Measurements from ENCODE around the gene SPSB4.

SPSB4 gene

DNA sequence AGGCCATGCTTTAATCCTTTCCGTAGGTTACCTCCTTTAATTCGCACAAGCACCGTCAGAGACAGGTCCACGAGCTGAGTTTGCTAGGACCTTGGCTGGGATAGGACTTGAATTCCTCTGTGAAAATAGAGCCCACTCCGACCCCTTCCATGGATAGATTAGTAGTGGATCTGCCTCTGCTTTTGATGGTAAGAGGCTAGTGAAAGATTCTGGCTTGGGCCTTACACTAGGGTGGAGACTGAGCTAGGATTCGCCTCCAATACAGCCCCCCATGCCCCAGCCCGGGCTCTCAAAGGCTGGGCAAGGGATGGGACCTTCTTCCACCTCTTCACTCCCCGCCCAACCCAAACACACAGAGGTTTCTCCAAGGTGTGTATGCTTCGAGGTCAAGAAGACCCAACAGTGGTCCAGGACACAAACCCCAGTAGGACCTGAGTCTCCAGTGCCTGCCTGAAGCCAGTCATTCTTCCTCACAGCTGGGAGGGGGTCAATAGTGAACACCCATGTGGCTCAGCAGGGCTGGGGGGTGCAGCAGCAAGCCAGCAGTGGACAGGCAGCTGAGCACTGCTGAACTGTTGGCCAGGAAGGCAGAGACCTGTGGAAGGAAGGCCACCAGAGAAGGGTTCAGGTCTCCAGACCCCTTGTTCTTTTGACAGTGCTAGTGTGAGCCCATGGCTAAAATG, 75.7 kb downstream of the SPSB4 start:
- Histone ChIP-seq H3K9ac (no peak overlapping the region), H3K4me3 (IDR thresholded peaks at IDR 0.05; ENCODE audit: insufficient read depth, low read depth, low read length) (no peak overlapping the region), H3K4me1 (ENCODE audit: low read depth, poor library complexity, severe bottlenecking) (no peaks in the 10 kb centered on the region), H2AFZ (ENCODE audit: low read depth) (no peak overlapping the region), H3K36me3 (ENCODE audit: insufficient read depth) (no peaks in the 10 kb centered on the region), H4K20me1 (ENCODE audit: insufficient read depth) (no peaks in the 10 kb centered on the region), H3K79me2 (ENCODE audit: insufficient read depth, low read depth) (no peaks in the 10 kb centered on the region), H3K27me3 (ENCODE audit: insufficient read depth, low read depth) (no peaks in the 10 kb centered on the region), H3K4me2 (no peak overlapping the region), H3K27ac (no peak overlapping the region)
- TF ChIP-seq, protein P1, sequence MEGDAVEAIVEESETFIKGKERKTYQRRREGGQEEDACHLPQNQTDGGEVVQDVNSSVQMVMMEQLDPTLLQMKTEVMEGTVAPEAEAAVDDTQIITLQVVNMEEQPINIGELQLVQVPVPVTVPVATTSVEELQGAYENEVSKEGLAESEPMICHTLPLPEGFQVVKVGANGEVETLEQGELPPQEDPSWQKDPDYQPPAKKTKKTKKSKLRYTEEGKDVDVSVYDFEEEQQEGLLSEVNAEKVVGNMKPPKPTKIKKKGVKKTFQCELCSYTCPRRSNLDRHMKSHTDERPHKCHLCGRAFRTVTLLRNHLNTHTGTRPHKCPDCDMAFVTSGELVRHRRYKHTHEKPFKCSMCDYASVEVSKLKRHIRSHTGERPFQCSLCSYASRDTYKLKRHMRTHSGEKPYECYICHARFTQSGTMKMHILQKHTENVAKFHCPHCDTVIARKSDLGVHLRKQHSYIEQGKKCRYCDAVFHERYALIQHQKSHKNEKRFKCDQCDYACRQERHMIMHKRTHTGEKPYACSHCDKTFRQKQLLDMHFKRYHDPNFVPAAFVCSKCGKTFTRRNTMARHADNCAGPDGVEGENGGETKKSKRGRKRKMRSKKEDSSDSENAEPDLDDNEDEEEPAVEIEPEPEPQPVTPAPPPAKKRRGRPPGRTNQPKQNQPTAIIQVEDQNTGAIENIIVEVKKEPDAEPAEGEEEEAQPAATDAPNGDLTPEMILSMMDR (conservative IDR thresholded peaks at IDR 0.05; ENCODE audit: low read depth, low read length), result no peak

DNA sequence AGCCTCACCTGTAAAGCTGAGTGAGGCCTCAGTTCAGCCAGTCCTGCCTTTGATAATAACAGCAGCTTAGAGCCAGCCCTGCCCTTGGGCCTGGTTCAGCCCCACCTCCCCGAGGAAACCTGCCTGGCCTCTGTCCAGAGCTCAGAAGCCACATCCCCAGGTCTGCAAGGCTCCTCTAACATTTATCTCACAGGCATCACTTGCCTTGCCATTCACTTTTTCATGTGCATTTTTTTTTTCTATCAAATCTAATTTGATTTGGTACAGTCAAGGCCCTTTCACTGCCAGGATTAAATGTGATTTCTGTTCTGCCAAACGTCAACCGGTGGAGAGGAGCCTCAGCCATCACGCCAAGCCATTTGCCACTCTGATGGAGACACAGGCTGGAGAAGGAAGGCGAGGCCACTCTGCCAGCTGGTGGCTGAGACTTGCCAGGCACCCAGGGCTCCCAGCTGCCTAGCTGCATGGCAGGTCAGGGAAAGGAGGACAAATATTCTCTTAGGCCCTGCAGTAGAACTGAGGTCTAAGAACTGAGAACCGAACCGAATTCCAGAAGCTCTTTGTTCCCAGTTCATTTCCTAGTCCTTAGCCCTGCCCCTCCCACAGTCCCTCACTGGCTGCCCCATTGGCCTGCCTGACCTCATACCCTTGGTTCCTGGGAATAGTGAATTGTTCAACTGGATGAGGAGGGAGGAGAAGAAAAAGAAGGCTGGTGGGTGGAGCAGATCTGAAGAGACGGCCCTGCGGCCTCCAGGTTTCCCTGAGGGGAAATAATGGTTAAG, 76.4 kb downstream of the SPSB4 start:
- no peaks in the 10 kb centered on the region for H4K20me1 ChIP-seq (ENCODE audit: insufficient read depth)
- H3K79me2 ChIP-seq (ENCODE audit: insufficient read depth, low read depth), result no peaks in the 10 kb centered on the region
- no peak overlapping the region for H3K4me2 ChIP-seq
- no peaks in the 10 kb centered on the region for H3K27me3 ChIP-seq (ENCODE audit: insufficient read depth, low read depth)
- H3K4me3 ChIP-seq (IDR thresholded peaks at IDR 0.05; ENCODE audit: insufficient read depth, low read depth, low read length), result no peak overlapping the region
- H3K4me1 ChIP-seq (ENCODE audit: low read depth, poor library complexity, severe bottlenecking), result no peaks in the 10 kb centered on the region
- no peak overlapping the region for H3K27ac ChIP-seq
- no peak overlapping the region for H2AFZ ChIP-seq (ENCODE audit: low read depth)
- H3K36me3 ChIP-seq (ENCODE audit: insufficient read depth), result no peaks in the 10 kb centered on the region
- H3K9ac ChIP-seq, result no peak overlapping the region
- TF ChIP-seq, protein P1 (conservative IDR thresholded peaks at IDR 0.05; ENCODE audit: low read depth, low read length), result no peak

DNA sequence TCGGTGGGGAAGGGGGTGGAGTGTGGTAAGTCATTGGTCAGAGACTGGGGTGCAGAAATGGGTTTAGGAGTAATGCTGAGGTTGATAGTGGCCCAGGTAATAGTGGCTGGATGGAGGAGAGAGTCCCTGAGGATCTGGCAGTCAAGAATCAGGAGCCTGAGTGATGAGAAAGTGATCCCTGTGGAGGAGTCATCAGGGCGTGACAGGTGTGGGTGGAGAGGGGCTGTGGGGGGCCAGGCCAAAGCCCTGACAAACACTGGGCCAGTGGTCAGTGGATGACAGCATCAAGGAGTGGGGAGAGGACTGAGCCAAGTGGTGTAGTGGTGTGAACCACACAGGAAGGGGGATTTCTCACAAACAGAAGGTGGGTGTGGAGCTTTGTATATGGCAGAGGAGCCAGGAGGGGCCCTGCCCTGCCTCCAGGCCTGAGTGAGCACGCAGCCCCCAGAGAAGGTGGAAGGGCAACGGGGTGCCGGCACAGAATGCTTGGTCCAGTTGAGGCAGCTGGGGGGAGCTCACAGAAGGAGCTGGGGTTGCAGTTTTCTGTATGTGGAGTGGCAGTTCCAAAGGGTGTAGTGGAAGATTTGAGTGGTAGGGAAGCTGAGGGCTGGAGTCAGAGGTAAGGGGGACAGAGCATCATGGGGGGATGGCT, 77.1 kb downstream of the SPSB4 start:
- Histone ChIP-seq H4K20me1 (ENCODE audit: insufficient read depth) (no peaks in the 10 kb centered on the region), H3K9ac (no peak overlapping the region), H2AFZ (ENCODE audit: low read depth) (no peak overlapping the region), H3K79me2 (ENCODE audit: insufficient read depth, low read depth) (no peaks in the 10 kb centered on the region), H3K4me3 (IDR thresholded peaks at IDR 0.05; ENCODE audit: insufficient read depth, low read depth, low read length) (no peak overlapping the region), H3K4me2 (no peak overlapping the region), H3K27ac (no peak overlapping the region), H3K27me3 (ENCODE audit: insufficient read depth, low read depth) (no peaks in the 10 kb centered on the region), H3K36me3 (ENCODE audit: insufficient read depth) (no peaks in the 10 kb centered on the region), H3K4me1 (ENCODE audit: low read depth, poor library complexity, severe bottlenecking) (no peaks in the 10 kb centered on the region)
- TF ChIP-seq, protein P1 (conservative IDR thresholded peaks at IDR 0.05; ENCODE audit: low read depth, low read length), result no peak

DNA sequence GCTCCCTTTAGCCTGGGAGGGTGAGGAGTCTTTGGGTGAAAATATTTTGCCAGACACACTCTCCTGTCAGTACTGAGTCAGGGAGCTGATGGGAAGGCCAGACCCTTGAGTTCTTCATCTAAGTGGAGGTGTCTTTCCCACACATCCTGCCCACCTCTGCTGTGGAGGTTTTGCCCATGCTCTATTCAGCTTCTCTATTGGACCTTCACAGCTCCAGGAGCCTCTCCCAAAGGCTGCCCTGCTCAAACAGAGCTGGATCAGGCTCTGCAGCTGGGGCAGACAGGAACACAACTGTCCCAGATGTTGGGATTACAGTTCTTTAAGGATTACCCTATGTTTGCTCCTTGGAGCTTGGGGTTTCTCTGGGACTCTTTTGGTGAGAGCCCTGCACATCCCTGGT, 77.9 kb downstream of the SPSB4 start:
- H3K79me2 ChIP-seq (ENCODE audit: insufficient read depth, low read depth), result no peaks in the 10 kb centered on the region
- H3K27ac ChIP-seq, result no peak overlapping the region
- H2AFZ ChIP-seq (ENCODE audit: low read depth), result no peak overlapping the region
- no peaks in the 10 kb centered on the region for H3K4me1 ChIP-seq (ENCODE audit: low read depth, poor library complexity, severe bottlenecking)
- H3K9ac ChIP-seq, result no peak overlapping the region
- no peak overlapping the region for H3K4me2 ChIP-seq
- H4K20me1 ChIP-seq (ENCODE audit: insufficient read depth), result no peaks in the 10 kb centered on the region
- no peaks in the 10 kb centered on the region for H3K36me3 ChIP-seq (ENCODE audit: insufficient read depth)
- TF ChIP-seq, protein P1 (conservative IDR thresholded peaks at IDR 0.05; ENCODE audit: low read depth, low read length), result no peak
- no peak overlapping the region for H3K4me3 ChIP-seq (IDR thresholded peaks at IDR 0.05; ENCODE audit: insufficient read depth, low read depth, low read length)
- H3K27me3 ChIP-seq (ENCODE audit: insufficient read depth, low read depth), result no peaks in the 10 kb centered on the region
